Neural cell (in vitro differentiated cells): ENCODE data around the gene SIGLEC9.

Experiments used
- CTCF ChIP-seq: fragments of 450-650 bp; IDR thresholded peaks from 2 replicates; pipeline ENCODE4 v1.5.1; 2014; ENCODE audit warnings: antibody characterized with exemption, mild to moderate bottlenecking, moderate library complexity; ENCODE audit not compliant: poor library complexity, severe bottlenecking
- EZH2 ChIP-seq: fragments of 200-600, 300-800 bp; shearing (Covaris generic), sonication (generic); IDR thresholded peaks from 2 replicates; pipeline ENCODE4 v1.6.1; 2014; ENCODE audit warnings: antibody characterized with exemption, low read length, borderline replicate concordance, mild to moderate bottlenecking; ENCODE audit not compliant: insufficient read depth, poor library complexity, severe bottlenecking
- SMC3 ChIP-seq: fragments of 450-650 bp; conservative IDR thresholded peaks from 2 replicates; pipeline ENCODE4 v1.6.1; 2014; ENCODE audit warnings: antibody characterized with exemption, mild to moderate bottlenecking, moderate library complexity; ENCODE audit not compliant: poor library complexity

GRCh38 chr19:51091126-51091525 is 33.6 kb upstream of the SIGLEC9 start:
- TF ChIP-seq CTCF = no peak
- TF ChIP-seq SMC3 = no peak
- TF ChIP-seq EZH2 = no peak
